Right cardiac atrium (tissue), 5 donors: ENCODE results near the gene PARP3. TPM values are rescaled to one million over a fixed set of nuclear protein-coding genes. Genes with fewer than 3 reads are reported as not detected.

Experiments
- ATAC-seq, 2 donors: fragments of 200-7000 bp; cut with Tn5 transposase; one replicate each; pipeline versions ENCODE4 v1.8.0 to v1.9.1; 2020; ENCODE audit warnings: moderate library complexity in 2 of 2, mild to moderate bottlenecking in 1 of 2
- DNase-seq, 3 donors: peaks; one replicate each; pipeline ENCODE4 v3.0.0-alpha.2; 2020
- H3K27ac ChIP-seq: one replicate; pipeline ENCODE4 v1.5.1; 2013; ENCODE audit warnings: mild to moderate bottlenecking, low read length, control low read depth, moderate library complexity
- H3K27me3 ChIP-seq: one replicate; pipeline ENCODE4 v1.6.1; 2013; ENCODE audit not compliant: control insufficient read depth, insufficient read depth
- H3K4me1 ChIP-seq: one replicate; pipeline ENCODE4 v1.6.1; 2013; ENCODE audit warnings: low read length; ENCODE audit not compliant: control insufficient read depth, insufficient read depth
- H3K4me3 ChIP-seq: one replicate; pipeline ENCODE4 v1.5.1; 2013; ENCODE audit warnings: low read length, control low read depth
- H3K9me3 ChIP-seq: one replicate; pipeline ENCODE4 v1.6.1; 2013; ENCODE audit warnings: low read length; ENCODE audit not compliant: control insufficient read depth
- WGBS: extraction: QIAGEN DNeasy Blood & Tissue Kit; methylation state at CpG from one replicate; pipeline ENCODE4 v1.1.7; 2013; 5-methylcytosine and 5-hydroxymethylcytosine counted together
- intact Hi-C, 4 donors: fragments of 100-400 bp; cut with DNase I; formaldehyde crosslinking; loops; one replicate each; pipeline versions ENCODE4 v1.11.0 to v1.14.0; 2022 to 2023
- polyA plus RNA-seq: library from polyadenylated mRNA; stranded (reverse); fragments of 200-250 nt; gene quantifications from one replicate; pipeline ENCODE4 v1.2.3, GENCODE V29; 2013
- total RNA-seq, 4 donors: library from RNA; stranded (reverse); fragmentation: NEBNext Ultra II Directional; extraction: Animal tissue kit (Norgen Biotek cat#: 25700); gene quantifications; one replicate each; pipeline ENCODE4 v1.2.1, GENCODE V29; 2021
- donor health status: healthy with polysubstance abuse.
- donor health status: DM: no; HTN: yes; CAD: no.
- donor health status: DM: no; HTN: no; CAD: no.
- donor health status: DM: no; HTN: yes; CAD: no; lungs with severe emphysema.
- donor health status: DM: yes; HTN: yes; CAD: no.

Gene PARP3
- total and polyA plus RNA-seq, 5 donors = 10.3 to 17.4 (median 12.2) TPM

DNA sequence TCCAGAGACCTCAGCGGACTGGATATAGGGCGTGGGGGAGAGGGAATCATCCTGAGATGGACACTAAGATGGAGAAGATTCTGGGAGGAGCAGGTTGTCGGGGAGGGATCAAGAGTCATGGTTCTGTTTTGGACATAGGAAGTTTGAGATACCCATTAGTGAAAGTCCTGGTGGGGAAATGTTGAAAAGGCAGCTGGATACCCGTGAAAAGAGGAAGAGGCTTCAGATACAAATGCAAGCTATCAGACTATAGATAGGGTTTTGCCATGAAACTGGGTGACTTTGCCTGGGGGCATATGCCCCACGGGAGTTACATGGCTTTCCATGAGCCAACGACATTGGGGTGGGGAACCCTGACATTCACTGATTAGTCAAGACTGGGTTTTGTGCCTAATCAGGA, 11.9 kb downstream of the PARP3 start:
- H3K4me1 ChIP-seq = peaks cover 2% of the 10 kb centered on the region
- DNase-seq (no peak), ATAC-seq (no peak)
- intact Hi-C loops = no loop called here
- no peaks in the 10 kb centered on the region for H3K9me3 ChIP-seq
- no peak overlapping the region for H3K4me3 ChIP-seq
- 67% methylated on average over 6 of the region's 6 CpGs for WGBS
- no peaks in the 10 kb centered on the region for H3K27me3 ChIP-seq
- H3K27ac ChIP-seq = no peak overlapping the region

GRCh38 chr3:51954713-51955112, 12.6 kb downstream of the PARP3 start:
- 84% methylated on average over 1 of the region's 1 CpG for WGBS
- no peak for ATAC-seq
- intact Hi-C loops = no loop called here

GRCh38 chr3:51955175-51955892, 13.2 kb downstream of the PARP3 start, which contains the start of gene GPR62:
Gene GPR62, plus strand, starts transcription at chr3:51955381. Its CDS starts 272 bp downstream, at chr3:51955653.
- H3K4me3 ChIP-seq = peak within 1 kb of the TSS; percentile 8
- 27% methylated on average over 33 of the region's 33 CpGs for WGBS
- no peaks in the 10 kb centered on the region for H3K27me3 ChIP-seq
- intact Hi-C loops = no loop called here
- no peaks in the 10 kb centered on the region for H3K9me3 ChIP-seq
- DNase-seq (peak in 1 of 3 donors; percentile 69), ATAC-seq (peak in 1 of 2 donors; percentile 15)
- H3K4me1 ChIP-seq = peaks cover 2% of the 10 kb centered on the region
- peak within 1 kb of the TSS; percentile 19 for H3K27ac ChIP-seq

More at GRCh38 chr3:51954713-51955112, 12.6 kb downstream of the PARP3 start:
- no peak overlapping the region for H3K27ac ChIP-seq
- H3K4me1 ChIP-seq = peaks cover 2% of the 10 kb centered on the region
- H3K4me3 ChIP-seq = no peak overlapping the region
- H3K27me3 ChIP-seq = no peaks in the 10 kb centered on the region
- no peaks in the 10 kb centered on the region for H3K9me3 ChIP-seq
- DNase-seq = no peak

- Histone ChIP-seq H3K4me3 (peak overlapping the region; percentile 8), H3K4me1 (peaks cover 2% of the 10 kb centered on the region), H3K27me3 (no peaks in the 10 kb centered on the region), H3K9me3 (no peaks in the 10 kb centered on the region), H3K27ac (peak overlapping the region; percentile 19)
- ATAC-seq (peak; percentile 78 to 83), DNase-seq (peak; percentile 70 to 90 (median 88))
- 3% methylated on average over 97 of the region's 97 CpGs for WGBS
- intact Hi-C loops = no loop called here
Measured at GRCh38 chr3:51955893-51956770, 14.0 kb downstream of the PARP3 start.

DNA sequence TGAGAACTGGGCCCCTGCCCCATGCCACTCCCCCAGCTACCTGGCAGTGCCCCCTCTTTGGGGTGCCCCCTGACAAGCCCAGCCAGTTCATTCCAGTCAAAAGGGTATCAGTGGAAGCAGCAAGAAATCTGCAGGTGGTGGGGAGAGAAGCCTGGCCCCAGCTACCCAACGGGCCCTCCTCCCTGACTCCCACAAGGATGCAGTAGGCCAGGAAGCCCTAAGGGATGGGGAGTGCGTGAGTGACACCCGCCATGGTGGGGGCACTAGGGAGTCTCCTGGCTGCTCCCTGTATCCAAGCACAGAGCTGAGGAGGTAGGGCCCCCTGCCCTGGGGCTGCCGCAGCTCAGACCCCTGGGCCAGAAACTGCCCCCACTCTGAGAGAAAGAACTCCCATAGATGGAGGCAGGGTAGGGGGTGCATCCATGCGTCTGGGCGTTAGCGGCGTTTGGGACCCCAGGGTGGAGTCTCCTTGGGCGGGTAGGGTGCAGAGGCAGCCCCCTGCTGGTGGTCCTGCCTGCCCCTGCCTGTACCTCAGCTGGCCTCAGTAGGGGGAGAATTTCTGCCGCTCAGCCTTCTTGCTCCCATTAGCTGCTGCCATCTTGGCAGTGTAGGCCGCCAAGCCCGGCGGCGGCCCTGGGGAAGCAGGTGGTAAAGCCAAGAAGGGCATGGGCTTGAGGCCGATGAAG, 15.5 kb downstream of the PARP3 start:
- Histone ChIP-seq H3K27ac (no peak overlapping the region), H3K9me3 (no peaks in the 10 kb centered on the region), H3K27me3 (no peaks in the 10 kb centered on the region), H3K4me1 (peaks cover 9% of the 10 kb centered on the region), H3K4me3 (no peak overlapping the region)
- 92% methylated on average over 15 of the region's 15 CpGs for WGBS
- intact Hi-C loops = no loop called here
- DNase-seq (peak in 2 of 3 donors; percentile 53 to 61), ATAC-seq (no peak)

GRCh38 chr3:51958603-51959521, 16.7 kb downstream of the PARP3 start:
- no peak for ATAC-seq
- H3K27me3 ChIP-seq = no peaks in the 10 kb centered on the region
- DNase-seq = peak in 2 of 3 donors; percentile 41 to 42
- H3K4me1 ChIP-seq = peaks cover 17% of the 10 kb centered on the region
- 93% methylated on average over 20 of the region's 20 CpGs for WGBS
- H3K4me3 ChIP-seq = no peak overlapping the region
- no peaks in the 10 kb centered on the region for H3K9me3 ChIP-seq
- H3K27ac ChIP-seq = no peak overlapping the region
- intact Hi-C loops = no loop called here

- DNase-seq (peak in 2 of 3 donors; percentile 31 to 51), ATAC-seq (no peak)
- H3K9me3 ChIP-seq = no peaks in the 10 kb centered on the region
- H3K4me3 ChIP-seq = no peak overlapping the region
- WGBS = 98% methylated on average over 7 of the region's 7 CpGs
- H3K27me3 ChIP-seq = no peaks in the 10 kb centered on the region
- H3K27ac ChIP-seq = no peak overlapping the region
- intact Hi-C loops = no loop called here
- peaks cover 24% of the 10 kb centered on the region for H3K4me1 ChIP-seq
Measured at GRCh38 chr3:51959651-51960050, 17.5 kb downstream of the PARP3 start.

- ATAC-seq (no peak), DNase-seq (peak in 2 of 3 donors; percentile 61 to 69)
- WGBS = 81% methylated on average over 10 of the region's 10 CpGs
- intact Hi-C loops = no loop called here
- Histone ChIP-seq H3K27me3 (no peaks in the 10 kb centered on the region), H3K4me1 (peaks cover 31% of the 10 kb centered on the region), H3K4me3 (no peak overlapping the region), H3K27ac (no peak overlapping the region), H3K9me3 (no peaks in the 10 kb centered on the region)
Measured at GRCh38 chr3:51960386-51960785, 18.2 kb downstream of the PARP3 start.

DNA sequence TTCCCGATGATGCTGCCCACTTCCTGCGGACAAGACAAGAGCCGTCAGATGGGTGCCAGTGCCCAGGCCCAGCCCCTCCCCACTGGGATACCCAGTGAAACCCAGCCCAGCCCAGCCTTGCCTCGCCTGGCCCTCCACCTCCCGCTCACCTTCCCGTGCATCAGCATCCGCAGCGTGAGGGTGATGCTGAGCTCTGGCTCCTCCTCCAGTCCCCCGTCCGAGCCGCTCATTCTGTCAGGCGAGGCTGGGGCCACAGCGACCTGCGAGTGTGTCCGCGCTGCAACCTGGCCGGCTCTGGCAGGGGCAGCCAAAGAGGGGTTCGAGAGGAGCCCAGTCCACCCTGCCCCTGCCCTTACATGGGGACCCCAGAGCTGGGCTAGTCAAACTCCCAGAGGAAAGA, 18.8 kb downstream of the PARP3 start:
- H3K4me3 ChIP-seq = no peak overlapping the region
- no peaks in the 10 kb centered on the region for H3K9me3 ChIP-seq
- H3K27ac ChIP-seq = no peak overlapping the region
- peaks cover 32% of the 10 kb centered on the region for H3K4me1 ChIP-seq
- no peaks in the 10 kb centered on the region for H3K27me3 ChIP-seq
- intact Hi-C loops = no loop called here
- ATAC-seq (no peak), DNase-seq (peak in 2 of 3 donors; percentile 41 to 63)
- WGBS = 91% methylated on average over 18 of the region's 18 CpGs
